Stimulated activated CD4-positive, alpha-beta T cell treated with anti-CD3 and anti-CD28 coated beads, Interleukin-4, amount 100 ng/mL, for 4 hours (primary cell): ENCODE measurements around the gene ATXN7L3.

Experiments used
- DNase-seq, 2 experiments: peaks; one replicate each; pipeline ENCODE4 v3.0.0-alpha.2; 2020

Gene ATXN7L3

DNA sequence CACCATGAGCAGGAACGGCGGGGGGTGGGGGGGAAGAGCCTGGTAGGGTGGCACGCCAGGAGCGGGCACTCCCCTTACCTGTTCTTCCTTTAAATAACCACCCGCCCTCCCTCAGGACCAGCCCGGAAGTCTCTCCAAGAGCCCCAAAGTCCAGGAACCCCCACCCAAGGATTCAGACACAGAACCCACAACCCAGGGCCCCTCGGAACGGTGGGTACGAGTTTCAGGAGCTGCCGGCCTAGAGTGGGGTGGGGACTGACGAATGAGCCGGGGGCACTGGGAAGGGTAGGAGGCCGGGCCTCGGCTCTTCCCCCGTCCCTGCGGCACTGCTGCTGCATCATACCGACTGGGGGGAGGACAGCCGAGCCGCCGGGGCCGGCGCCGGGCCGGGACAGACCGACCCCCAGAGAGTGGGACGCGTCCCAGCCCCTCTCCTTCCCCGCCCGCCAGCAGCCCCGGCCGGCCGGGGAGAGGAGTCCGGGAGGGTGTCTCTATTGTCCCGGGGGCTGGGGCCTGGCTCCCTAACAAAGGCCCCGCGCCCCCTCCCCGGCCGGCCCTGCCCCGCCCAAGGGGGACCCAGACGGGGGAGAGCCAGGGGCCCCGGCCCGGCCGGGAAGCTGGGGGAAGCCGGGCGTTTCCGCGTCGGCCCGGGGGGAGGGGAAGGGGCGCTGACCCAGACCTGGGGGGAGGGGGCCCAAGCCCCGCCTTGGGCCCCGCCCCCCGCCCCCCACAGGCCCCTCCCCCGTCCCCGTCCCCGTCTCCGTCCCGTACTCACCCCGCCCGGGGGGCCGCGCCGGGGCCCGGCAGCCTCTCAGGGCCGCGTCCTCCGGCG lies 747 bp downstream of the ATXN7L3 start:
- peak; percentile 46 to 59 for DNase-seq

- DNase-seq, result peak in 1 of 2 experiments; percentile 40
Measured at GRCh38 chr17:44197980-44198720, 1.5 kb downstream of the ATXN7L3 start.

GRCh38 chr17:44197107-44197506 lies 2.6 kb downstream of the ATXN7L3 start:
- no peak for DNase-seq

DNA sequence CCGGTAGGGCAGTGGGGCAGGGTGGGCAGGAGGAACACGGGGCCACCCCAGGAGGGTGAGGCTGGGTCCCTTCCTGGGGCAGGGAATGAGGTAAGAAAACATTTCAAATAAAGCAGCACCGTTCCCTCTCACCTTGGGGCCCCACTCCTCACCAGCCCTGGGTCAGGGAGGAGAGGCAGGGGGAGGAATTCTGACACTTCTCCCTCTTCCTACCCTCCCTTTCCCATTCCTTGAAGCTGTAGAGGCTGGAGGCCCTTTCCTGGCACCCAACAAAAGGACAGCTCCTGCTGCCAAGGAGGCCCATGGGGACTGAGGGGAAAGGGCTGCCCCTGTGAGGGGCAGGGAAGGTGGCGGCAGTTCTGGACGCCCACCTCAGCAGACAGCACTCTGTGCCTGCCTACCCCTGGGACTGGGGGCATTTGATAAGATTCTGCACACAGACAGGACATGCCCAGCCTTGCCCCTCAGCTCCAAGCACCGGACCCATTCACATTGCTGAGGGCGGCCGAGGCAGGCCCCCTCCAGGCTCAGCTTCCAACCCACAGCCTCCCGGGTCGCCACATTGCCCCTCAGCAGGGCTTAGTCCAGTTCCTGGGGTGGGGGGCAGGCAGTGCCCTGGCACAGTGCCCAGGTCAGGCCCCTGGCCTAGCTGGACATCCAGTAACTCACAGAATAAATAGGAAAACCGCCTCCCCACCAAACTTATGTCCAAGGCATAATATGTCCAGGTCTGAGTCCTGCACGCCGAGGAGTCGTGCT lies 6.2 kb downstream of the ATXN7L3 start:
- DNase-seq, result no peak

DNA sequence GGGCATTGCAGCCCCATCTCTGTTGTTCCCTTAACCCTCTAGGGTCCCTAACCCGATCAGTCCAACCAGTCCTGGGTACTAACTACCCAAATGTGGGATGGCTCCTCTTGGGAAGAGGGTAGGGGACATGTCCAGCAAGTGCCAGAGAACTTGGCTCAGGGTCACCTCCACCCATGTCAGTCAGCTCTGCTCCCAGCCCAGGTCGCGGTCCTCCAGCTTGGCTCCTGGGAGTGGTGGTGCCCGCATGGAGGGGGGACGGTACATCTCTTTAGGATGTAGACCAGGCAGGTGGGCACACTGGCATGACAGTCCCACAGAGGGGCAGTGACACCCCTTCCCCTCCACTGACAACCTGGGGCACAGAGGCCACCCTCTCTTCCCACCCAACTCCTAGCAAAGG lies 6.9 kb downstream of the ATXN7L3 start:
- DNase-seq, result no peak

DNA sequence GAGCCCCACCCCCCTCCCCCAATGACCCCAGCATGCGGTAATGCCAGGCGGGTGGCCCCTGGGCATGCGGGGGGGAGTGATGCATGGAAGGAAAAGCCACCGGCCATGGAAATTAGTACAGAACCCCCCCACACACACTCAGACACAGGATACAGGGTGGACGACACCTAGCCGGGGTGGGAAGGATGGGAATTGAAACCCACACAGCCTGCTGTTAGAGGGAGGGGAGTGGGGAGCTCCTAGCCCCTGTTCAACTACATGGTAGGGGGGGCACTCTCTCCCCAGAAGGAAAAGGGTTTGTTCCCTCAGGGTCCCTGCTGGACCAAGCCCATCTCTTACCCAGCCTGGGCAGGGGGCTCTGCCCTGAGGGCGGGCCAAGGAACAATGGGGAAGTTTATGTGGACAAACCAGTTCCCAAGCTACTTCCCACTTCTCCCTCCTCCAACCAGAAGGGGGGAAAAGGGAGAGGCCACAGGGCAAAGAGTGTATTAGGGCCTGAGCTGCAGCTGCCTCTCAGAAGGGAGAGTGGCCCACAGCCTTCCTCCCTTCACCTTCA lies 7.7 kb downstream of the ATXN7L3 start:
- DNase-seq, result no peak

DNA sequence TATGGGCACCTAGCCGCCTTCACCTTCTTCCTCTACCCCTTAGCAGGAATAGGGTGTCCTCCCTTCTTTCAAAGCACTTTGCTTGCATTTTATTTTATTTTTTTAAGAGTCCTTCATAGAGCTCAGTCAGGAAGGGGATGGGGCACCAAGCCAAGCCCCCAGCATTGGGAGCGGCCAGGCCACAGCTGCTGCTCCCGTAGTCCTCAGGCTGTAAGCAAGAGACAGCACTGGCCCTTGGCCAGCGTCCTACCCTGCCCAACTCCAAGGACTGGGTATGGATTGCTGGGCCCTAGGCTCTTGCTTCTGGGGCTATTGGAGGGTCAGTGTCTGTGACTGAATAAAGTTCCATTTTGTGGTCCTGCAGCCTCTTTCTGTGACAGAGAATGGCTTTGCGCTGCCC lies 8.3 kb downstream of the ATXN7L3 start:
- no peak for DNase-seq

- no peak for DNase-seq
Measured at GRCh38 chr17:44190481-44190880, 9.2 kb downstream of the ATXN7L3 start.

GRCh38 chr17:44188576-44189403 lies 10.9 kb downstream of the ATXN7L3 start:
- no peak for DNase-seq

DNA sequence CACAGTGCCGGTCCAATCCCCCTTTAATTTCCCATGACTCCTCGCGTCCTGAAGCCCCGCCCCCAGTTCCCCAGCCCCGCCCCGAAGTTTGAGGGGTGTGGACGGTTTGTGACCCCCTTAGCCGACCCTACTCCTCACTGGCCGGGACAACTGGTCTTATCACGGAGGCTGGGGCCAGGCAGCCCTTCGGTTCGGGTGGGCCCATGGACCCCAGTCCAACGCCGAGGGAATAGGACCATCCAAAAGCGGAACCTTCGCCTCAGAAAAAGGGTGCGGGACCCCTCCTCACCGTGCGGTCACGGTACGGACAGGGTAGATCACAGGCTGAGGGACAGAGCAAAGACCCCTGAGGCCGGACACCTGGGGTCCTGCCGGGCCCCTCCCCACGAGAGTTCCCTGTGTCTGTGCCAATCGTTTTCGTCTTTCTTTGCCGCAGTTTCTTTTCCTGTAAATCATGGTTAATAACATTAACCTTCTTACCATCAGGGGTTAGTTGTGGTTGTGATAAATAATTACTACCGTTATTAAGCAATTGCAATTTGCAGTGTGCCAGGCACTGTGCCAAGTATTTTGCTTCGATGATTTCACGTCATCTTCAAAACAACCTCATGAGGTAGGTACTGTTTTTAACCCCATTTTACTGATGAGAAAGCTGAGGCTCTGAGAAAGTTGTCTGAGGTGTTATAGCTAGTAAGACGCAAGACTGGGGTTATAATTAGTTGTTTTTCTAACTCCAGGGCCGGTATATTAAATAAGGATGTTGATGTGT lies 12.4 kb downstream of the ATXN7L3 start:
- no peak for DNase-seq

DNA sequence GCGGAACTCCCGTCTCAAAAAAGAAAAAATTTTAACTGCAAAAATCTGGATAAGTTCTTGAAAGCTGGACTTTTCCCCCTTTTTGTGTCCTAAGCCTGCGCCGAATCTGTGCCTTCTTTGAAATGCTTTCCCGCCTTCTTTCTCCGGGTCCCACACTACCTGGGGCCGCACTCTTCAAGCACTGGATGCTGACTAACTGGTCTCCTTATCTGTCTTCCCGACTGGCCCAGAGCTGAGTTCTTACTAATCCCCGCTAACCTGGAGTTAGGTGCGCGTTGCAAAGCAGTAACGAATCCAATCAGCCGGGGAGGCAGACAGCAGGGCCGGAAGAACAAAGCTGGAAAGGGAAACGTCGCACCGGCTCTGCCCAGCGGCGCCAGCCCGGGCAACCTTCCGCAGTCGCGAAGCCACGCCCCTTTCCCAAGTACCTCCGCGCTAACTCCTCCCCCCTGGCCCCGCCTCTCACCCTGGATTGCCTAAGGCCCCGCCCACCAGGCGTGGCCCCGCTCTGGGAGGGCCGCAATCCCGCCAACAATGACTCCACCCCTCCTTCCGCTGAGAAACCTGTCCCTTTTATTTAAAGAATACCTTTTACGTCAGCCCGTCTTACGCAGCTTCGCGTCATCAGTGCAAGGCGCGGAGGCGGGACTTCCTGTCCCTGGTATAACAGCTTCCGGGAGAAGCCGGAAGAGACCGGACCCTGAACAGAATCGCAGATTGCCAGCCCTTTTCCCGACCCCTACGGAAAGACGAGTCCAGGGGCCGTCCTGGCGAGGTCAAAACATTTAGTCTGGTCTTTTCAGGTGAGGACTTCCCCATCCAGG lies 13.2 kb downstream of the ATXN7L3 start, which contains the start of gene TMUB2:
Gene TMUB2 (plus strand): TSS at position 666 of the 824 bp plus-strand sequence. CDS start 737 bp downstream, outside the sequence.
- DNase-seq, result peak; percentile 99 to 100

GRCh38 chr17:44184212-44184810 lies 15.4 kb downstream of the ATXN7L3 start:
- no peak for DNase-seq

- DNase-seq, result no peak
Measured at GRCh38 chr17:44183024-44183423, 16.7 kb downstream of the ATXN7L3 start.

DNA sequence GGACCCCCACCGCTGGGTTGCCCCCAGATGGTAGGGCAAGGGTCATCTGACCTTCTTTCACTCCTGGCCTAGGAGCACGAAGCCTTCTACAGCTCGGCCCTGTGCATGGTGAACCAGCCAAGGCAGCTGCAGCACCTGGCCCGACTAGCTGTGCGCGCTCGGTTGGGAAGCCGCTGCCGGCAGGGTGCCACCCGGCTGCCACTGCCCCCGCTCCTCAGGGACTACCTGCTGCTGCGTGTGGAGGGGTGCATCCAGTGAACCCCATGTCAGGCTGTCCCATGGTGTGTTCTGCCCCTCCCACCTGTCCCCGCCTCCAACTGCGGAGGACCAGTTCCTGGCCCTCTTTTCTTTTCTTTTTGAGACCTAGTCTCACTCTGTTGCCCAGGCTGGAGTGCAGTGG lies 21.6 kb downstream of the ATXN7L3 start:
- DNase-seq, result no peak

DNA sequence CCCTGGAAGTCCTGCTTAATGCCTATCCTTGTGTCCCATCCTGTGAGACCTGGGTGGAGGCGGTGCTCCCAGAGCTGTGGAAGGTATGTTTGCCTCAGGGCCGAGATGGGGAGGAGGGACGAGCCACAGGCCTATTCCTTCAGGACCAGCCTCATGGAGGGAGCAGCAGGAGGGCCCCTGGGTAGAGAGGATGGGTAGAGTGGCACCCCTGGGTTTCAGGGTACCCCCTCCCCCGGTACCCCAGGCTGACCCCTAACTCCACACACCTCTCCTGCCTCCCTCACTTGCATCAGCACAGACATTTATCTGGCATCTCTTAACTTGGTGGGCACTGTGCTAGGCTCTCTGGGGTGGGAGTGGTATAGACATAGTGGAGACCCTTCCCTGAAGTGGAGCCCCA lies 22.0 kb downstream of the ATXN7L3 start:
- DNase-seq, result no peak

GRCh38 chr17:44176671-44177501 lies 22.8 kb downstream of the ATXN7L3 start:
- DNase-seq, result no peak

DNA sequence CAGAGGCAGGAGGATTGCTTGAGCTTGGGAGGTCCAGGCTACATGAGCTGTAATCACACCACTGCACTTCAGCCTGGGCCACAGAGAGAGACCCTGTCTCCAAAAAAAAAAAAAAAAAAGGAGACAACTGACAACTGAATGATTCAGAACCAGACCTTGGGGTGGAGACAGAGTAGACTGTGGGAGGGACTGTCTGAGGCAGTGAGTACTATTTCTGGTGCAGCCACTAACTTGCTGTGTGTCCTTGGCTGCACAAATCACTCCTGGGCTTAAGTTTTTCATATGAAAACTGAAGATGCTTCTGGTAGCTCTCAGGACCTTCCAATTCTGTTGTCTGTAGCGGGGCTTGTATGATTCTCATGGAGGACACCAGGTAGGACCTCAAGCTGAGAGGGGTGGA lies 23.4 kb downstream of the ATXN7L3 start:
- no peak for DNase-seq

DNA sequence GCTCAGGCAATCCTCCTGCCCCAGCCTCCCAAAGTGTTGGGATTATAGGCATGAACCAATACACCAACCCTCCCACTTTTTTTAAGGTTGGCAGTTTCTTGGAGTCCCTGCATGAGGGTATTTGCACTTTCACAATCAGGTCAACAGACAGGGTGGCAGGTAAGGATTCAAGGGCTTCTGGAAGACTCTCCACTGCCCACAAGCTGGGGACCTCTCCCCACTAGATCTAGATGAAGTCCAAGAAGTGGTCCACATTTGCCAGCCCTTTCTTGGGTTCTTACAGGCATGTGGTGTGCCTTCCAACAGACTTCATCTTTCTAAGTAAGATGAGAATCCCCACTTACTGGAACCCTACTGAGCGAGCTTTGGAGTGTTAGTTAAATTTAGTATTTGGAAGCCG lies 25.3 kb downstream of the ATXN7L3 start:
- DNase-seq, result no peak

- DNase-seq, result no peak
Measured at GRCh38 chr17:44171931-44172455, 27.7 kb downstream of the ATXN7L3 start.
